GM18861 (cell line): ENCODE results near the gene DUSP9.
"Not testable (repeated sequence)": the region's sequence is repeated elsewhere in the genome, so short reads cannot be mapped to it uniquely, and the experiment has no call there.

ENCODE experiments used
- ATAC-seq: cut with Tn5 transposase; IDR thresholded peaks from one replicate; pipeline ENCODE4 v1.9.1; 2021; ENCODE audit not compliant: unreplicated experiment

DUSP9 gene

GRCh38 chrX:153689654-153690465, 42.9 kb downstream of the DUSP9 start:
- no peak for ATAC-seq

DNA sequence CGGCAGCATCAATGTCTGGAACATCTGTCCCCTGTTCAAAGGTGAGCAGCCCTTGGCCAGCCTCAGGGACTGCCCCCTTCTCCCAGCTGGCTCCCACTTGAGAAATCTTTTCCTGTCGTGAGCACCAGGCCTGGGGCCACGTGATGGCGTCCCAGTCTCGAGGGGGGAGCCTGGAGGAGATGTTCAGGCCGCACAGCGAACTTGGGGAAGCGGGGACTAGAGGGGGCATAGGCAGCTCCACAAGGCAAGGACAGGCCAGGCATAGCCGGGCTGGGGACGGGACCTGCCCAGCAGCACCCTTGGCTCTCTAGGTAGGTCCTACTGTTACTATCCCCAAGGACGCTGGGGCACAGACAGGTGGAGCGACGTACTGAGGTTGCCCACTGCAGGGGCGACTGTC, 43.5 kb downstream of the DUSP9 start:
- no peak for ATAC-seq

- ATAC-seq = not testable (repeated sequence)
These were observed 44.2 kb downstream of the DUSP9 start for GRCh38 chrX:153691032-153691827.

DNA sequence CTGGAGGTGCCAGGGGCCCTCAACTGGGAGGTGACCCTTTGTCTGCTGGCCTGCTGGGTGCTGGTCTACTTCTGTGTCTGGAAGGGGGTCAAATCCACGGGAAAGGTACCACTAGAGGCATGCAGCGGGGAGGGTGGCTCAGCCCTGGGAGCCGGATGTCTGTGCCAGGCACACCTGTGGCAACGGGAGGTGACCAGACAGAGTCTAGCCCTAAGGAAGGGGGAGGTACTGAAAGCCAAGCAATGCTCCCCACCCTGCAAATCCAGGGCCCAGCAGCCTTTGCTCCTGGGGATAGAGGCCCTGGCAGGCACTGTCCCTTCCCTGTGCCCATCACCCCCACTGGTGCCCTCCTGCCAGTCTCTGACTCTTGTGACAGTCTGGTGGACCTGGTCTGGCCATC, 45.0 kb downstream of the DUSP9 start:
- no peak for ATAC-seq

DNA sequence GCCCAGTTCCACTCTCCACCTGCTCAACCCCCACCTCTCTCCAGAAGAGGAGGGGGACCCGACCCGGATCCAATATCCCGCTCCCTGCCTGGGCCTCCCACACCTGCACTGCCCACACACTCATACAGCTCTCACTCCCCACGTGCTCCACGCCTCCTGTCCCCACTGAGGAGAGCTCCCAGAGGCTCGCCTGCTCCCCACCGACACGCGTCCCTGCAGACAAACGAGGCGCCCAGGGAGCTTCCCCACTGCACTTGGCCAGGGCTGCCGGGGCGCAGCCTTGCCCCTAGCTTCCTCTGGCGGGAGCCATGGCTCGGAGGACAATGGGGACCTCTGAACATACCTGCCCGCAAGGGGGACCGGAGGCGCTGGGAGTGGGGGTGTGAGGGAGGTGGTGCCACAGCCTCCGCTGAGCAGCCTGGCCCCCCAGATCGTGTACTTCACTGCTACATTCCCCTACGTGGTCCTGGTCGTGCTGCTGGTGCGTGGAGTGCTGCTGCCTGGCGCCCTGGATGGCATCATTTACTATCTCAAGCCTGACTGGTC, 45.7 kb downstream of the DUSP9 start:
- ATAC-seq = no peak

DNA sequence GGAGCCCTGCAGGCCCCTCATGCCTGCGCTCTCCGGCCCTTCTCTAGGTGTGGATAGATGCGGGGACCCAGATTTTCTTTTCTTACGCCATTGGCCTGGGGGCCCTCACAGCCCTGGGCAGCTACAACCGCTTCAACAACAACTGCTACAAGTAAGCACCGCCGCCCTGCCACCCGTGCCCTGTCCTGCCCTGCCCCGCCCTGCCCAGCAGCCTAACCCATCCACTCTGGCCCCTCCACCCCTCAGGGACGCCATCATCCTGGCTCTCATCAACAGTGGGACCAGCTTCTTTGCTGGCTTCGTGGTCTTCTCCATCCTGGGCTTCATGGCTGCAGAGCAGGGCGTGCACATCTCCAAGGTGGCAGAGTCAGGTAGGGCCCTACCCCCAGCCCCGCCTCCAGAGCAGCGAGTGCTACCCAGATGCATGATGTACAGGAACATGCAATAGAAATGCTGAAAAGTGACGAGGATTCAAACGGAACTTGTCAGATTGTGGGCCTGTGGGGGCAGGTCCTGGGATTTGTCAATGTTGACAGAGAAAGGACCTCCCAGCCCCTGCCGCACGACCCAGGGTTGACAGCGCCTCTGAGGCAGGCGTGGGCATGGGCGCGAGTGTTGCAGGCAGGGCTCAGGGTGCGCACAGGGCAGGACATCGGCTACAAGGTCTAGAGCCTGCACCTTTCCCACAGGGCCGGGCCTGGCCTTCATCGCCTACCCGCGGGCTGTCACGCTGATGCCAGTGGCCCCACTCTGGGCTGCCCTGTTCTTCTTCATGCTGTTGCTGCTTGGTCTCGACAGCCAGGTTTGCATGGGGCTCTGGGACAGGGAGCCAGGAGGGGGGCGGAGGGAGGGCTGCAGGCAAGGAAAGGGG, 46.4 kb downstream of the DUSP9 start:
- ATAC-seq = no peak

GRCh38 chrX:153694256-153694655, 47.3 kb downstream of the DUSP9 start:
- ATAC-seq = not testable (repeated sequence)

DNA sequence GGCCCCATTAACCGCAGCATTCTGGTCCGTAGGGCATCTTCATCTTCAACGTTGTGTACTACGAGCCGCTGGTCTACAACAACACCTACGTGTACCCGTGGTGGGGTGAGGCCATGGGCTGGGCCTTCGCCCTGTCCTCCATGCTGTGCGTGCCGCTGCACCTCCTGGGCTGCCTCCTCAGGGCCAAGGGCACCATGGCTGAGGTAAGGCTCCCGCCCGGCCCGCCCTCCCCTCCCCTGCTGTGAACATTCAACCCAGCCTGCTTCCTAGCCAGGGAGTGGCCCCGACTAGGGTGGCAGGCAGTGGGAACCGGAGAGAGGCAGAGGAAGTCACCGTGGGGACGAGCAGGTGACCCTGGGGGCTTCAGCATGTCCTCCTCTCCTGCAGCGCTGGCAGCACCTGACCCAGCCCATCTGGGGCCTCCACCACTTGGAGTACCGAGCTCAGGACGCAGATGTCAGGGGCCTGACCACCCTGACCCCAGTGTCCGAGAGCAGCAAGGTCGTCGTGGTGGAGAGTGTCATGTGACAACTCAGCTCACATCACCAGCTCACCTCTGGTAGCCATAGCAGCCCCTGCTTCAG, 47.8 kb downstream of the DUSP9 start:
- no peak for ATAC-seq

- ATAC-seq = no peak
These were observed 49.1 kb downstream of the DUSP9 start for GRCh38 chrX:153696100-153696499.

GRCh38 chrX:153696538-153696937, 49.5 kb downstream of the DUSP9 start:
- not testable (repeated sequence) for ATAC-seq

GRCh38 chrX:153696986-153697722, 50.2 kb downstream of the DUSP9 start:
- not testable (repeated sequence) for ATAC-seq

- ATAC-seq = no peak
These were observed 51.2 kb downstream of the DUSP9 start for GRCh38 chrX:153697924-153698865.

DNA sequence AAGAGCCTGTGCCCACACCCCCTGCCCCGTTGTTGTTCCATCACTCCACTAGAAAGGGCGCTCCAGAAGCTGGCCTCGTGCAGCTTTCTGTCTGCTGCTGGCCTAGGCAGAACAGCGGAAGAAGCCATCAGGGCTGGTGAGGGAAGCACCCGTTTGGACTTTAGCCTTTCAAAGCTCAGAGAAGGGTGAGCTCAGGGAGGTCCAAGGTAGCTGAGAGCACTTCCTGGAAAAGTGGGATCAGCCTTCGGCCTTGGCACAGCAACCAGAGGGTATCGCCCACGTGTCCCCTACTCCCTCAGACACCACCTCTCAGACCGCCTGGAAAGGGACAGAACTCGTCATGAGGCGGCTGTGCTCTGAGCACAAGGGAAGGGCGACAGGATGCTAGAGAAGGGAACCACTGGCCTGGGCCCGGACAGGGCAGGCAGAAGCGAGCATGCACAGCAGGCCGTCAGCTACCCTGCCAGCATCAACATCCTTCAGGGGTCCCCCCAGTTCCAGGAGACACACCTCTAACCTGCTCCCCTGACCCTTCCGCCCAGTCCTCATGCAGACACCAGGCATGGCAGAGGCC, 52.3 kb downstream of the DUSP9 start:
- not testable (repeated sequence) for ATAC-seq

DNA sequence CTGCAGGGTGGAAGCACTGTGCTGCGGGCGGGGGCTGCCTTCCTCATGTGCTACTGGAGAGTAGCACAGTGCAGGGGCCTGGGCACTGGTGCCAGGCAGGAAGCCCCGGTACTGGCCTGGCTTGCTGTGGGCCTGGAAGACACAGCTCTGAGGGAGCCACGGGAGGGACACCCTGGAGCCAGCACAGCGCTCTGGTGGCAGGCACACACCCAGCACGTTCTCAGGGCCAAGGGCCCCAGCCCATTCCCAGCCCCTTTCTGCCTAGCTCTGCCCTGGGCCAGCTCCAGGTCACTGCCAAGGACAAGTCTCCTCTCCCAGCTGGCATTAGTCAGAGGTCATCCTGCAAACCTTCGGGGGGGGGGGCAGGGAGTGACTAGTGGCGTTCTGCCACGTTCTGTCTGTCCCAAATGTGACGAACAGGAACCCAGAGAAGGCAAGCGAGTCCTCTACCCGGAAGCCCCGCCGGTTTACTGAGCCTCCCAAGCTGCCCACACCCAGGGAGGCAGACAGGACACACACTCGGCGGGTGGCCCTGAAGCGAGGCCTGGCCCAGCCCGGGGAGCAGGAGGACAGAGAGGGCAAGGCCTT, 52.9 kb downstream of the DUSP9 start:
- not testable (repeated sequence) for ATAC-seq

GRCh38 chrX:153700376-153700945, 53.5 kb downstream of the DUSP9 start:
- ATAC-seq = no peak
